ENCODE data around the gene LAMC3.

Gene LAMC3

DNA sequence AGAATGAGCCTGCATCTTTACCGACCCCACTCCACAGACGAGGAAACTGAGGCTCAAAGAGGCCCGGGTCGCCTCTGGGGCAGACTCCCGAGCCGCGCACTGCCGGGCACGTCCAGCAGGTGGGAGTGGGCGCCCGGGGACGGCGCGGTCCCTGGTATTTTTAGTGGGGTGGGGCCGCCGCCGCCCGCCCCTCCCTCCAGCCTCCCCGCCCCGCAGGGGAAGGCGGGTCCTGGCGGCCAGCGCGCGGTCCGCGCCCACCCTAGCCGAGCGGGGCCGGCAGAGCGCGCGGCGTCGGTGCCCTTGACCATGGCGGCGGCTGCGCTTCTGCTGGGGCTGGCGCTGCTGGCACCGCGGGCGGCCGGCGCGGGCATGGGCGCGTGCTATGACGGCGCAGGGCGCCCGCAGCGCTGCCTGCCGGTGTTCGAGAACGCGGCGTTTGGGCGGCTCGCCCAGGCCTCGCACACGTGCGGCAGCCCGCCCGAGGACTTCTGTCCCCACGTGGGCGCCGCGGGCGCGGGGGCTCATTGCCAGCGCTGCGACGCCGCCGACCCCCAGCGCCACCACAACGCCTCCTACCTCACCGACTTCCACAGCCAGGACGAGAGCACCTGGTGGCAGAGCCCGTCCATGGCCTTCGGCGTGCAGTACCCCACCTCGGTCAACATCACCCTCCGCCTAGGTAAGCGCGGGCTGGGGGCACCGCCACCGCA is at the start of gene LAMC3:
Gene LAMC3, plus strand, starts transcription at position 266 of the 710 bp plus-strand sequence. Its CDS starts 41 bp downstream, at position 307.
- DNase-seq: no peak

- DNase-seq: no peak
Observed at GRCh38 chr9:130959809-130960334, 49.1 kb upstream of the LAMC3 start.

GRCh38 chr9:130960522-130961378 is 48.2 kb upstream of the LAMC3 start:
- no peak for DNase-seq

GRCh38 chr9:130961511-130962300 is 47.3 kb upstream of the LAMC3 start:
- no peak for DNase-seq

- DNase-seq: no peak
Observed at GRCh38 chr9:130962418-130963316, 46.3 kb upstream of the LAMC3 start.

DNA sequence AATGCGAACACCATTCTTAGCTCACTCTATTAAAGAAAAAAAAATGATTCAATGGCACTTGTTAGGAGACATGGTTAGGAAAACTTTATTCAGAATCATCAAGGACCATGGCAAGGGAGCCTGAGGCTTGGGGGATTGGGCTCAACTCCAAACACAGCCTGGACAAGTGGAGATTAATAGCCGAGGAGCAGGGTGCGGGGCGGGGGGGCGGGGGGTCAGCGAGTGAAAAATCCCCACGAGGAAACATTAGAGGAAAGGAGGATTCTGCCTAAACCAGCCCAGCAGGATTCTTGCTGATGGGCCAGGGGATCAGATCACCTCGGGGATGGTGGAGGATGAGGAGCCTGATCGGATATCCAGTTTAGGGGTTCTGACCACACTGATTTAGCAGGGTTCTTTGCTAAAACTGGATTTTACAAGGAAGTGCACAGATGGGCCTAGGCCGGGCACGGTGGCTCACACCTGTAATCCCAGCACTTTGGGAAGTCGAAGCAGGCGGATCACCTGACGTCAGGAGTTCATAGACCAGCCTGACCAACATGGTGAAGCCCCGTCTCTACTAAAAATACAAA is 45.6 kb upstream of the LAMC3 start:
- DNase-seq: no peak

DNA sequence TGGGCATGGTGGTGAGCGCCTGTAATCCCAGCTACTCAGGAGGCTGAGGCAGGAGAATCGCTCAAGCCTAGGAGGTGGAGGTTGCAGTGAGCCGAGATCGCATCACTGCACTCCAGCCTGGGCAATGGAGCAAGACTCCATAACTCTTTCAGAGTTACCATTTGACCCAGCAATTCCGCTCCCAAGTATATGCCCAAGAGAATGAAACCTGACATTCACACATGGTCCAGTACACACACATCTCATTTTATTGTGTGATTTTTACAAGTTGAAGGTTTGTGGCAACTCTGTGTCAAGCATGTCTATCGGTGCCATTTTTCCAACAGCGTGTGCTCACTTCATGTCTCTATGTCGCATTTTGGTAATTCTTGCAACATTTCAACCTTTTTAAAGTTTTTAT is 45.1 kb upstream of the LAMC3 start:
- no peak for DNase-seq

- no peak for DNase-seq
Observed at GRCh38 chr9:130965680-130966079, 43.3 kb upstream of the LAMC3 start.

GRCh38 chr9:130970052-130970451 is 38.9 kb upstream of the LAMC3 start:
- DNase-seq: no peak

- DNase-seq: no peak
Observed at GRCh38 chr9:130970855-130971254, 38.1 kb upstream of the LAMC3 start.

- no peak for DNase-seq
Observed at GRCh38 chr9:130971294-130971849, 37.6 kb upstream of the LAMC3 start.

DNA sequence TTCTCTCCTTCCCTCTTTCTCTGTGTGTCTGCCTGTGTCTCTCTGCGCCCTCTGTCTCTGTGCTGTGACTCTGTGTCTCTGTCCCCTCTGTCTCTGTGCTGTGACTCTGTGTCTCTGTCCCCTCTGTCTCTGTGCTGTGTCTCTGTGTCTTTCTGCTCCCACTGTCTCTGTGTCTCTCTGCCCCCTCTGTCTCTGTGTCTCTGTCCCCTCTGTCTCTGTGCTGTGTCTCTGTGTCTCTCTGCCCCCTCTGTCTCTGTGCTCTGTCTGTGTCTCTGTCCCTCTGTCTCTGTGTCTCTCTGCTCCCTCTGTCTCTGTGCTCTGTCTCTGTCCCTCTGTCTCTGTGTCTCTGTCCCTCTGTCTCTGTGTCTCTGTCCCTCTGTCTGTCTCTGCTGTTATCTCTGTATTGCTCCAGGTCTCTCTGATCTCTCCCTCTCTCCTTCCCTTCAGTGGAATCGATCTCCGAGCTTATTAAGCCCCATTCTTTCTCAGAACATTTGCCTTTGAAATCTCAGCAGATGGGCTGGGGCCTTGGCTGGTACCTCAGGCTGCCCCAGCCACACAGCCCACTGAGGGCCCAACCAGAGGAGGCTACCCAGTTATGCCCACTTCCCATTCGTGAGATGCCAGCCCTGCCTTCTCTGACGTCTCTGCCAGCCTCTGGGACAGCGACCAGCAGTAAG is 36.6 kb upstream of the LAMC3 start:
- no peak for DNase-seq

GRCh38 chr9:130972957-130973685 is 35.9 kb upstream of the LAMC3 start:
- no peak for DNase-seq

GRCh38 chr9:130973686-130974281 is 35.2 kb upstream of the LAMC3 start:
- no peak for DNase-seq

- no peak for DNase-seq
Observed at GRCh38 chr9:130974697-130975096, 34.3 kb upstream of the LAMC3 start.

DNA sequence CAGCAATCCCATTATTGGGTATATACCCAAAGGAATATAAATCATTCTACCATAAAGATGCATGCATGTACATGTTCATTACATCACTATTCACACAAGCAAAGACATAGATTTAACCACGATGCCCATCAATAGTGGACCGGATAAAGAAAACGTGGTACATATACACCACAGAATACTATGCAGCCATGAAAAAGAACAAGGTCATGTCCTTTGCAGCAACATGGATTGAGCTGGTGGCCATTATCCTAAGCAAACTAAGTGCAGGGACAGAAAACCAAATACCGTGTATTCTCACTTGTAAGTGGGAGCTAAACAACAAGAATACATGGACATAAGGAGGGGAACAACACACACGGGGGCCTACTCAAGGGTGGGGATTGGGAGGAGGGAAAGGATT is 33.8 kb upstream of the LAMC3 start:
- no peak for DNase-seq

GRCh38 chr9:130975932-130976841 is 32.8 kb upstream of the LAMC3 start:
- DNase-seq: no peak

DNA sequence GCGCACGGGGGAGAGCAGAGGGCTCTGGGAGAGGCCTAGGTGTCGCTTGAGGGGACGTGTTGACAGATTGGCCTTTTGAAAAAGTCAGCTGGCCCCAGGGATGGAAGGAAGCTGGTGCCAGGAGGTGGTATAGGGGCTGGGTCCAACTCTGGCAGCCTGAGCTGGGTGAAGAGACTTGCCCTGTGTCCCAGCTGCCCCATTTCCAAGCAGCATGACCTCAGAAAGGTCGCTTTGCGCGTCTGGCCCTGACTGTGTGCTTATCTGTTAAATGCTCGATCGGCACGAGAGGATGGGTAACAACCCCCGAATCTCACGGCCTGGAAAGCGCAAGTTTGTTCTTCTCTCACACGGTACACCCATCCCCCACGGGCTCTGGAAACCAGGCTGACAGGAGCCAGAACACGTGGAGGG is 31.2 kb upstream of the LAMC3 start:
- DNase-seq: no peak

All from SIG-M5 (cell line).